Brain microvascular endothelial cell (primary cell): ENCODE results near the gene HNRNPC.

Source experiments
- DNase-seq: peaks from one replicate; pipeline ENCODE4 v3.0.0-alpha.2; 2020
- H3K27ac ChIP-seq: fragments of 250-450 bp; sonication (Bioruptor Pico); 2 replicates; pipeline ENCODE4 v1.5.1; 2020; ENCODE audit warnings: mild to moderate bottlenecking, moderate library complexity
- H3K27me3 ChIP-seq: fragments of 250-450 bp; sonication (Bioruptor Pico); replicated peaks from 2 replicates; pipeline ENCODE4 v1.5.1; 2020; ENCODE audit warnings: mild to moderate bottlenecking
- H3K36me3 ChIP-seq: fragments of 250-450 bp; sonication (Bioruptor Pico); replicated peaks from 2 replicates; pipeline ENCODE4 v1.5.1; 2020; ENCODE audit warnings: mild to moderate bottlenecking
- H3K4me3 ChIP-seq: 2 replicates; pipeline ENCODE4 v1.5.1; 2011; ENCODE audit warnings: low read depth, mild to moderate bottlenecking, control low read depth, low read length, moderate library complexity
- in situ Hi-C: cut with HindIII; loops from 2 replicates; pipeline ENCODE4 v1.10.0; 2017; ENCODE audit warnings: low sequenced_read_pairs, low pct_ligation_motif_present
- TF ChIP-seq, protein P1 (sequence below): IDR thresholded peaks from 2 replicates; pipeline ENCODE4 v1.5.1; 2011; ENCODE audit warnings: low read depth, mild to moderate bottlenecking, moderate library complexity, low read length, control low read depth, inconsistent platforms; ENCODE audit errors: missing control alignments

Gene HNRNPC

GRCh38 chr14:21269252-21270046 is at the start of gene HNRNPC:
HNRNPC (minus strand) TSS chr14:21269442; CDS start chr14:21234193, 35,249 bp downstream.
- TF ChIP-seq, protein P1, sequence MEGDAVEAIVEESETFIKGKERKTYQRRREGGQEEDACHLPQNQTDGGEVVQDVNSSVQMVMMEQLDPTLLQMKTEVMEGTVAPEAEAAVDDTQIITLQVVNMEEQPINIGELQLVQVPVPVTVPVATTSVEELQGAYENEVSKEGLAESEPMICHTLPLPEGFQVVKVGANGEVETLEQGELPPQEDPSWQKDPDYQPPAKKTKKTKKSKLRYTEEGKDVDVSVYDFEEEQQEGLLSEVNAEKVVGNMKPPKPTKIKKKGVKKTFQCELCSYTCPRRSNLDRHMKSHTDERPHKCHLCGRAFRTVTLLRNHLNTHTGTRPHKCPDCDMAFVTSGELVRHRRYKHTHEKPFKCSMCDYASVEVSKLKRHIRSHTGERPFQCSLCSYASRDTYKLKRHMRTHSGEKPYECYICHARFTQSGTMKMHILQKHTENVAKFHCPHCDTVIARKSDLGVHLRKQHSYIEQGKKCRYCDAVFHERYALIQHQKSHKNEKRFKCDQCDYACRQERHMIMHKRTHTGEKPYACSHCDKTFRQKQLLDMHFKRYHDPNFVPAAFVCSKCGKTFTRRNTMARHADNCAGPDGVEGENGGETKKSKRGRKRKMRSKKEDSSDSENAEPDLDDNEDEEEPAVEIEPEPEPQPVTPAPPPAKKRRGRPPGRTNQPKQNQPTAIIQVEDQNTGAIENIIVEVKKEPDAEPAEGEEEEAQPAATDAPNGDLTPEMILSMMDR, result no peak
- H3K4me3 ChIP-seq, result peak within 1 kb of the TSS; percentile 99
- in situ Hi-C loops, result no loop called here
- no peaks in the 10 kb centered on the region for H3K27me3 ChIP-seq
- peak within 1 kb of the TSS; percentile 89 for H3K27ac ChIP-seq
- DNase-seq, result peak; percentile 100
- H3K36me3 ChIP-seq, result peaks cover 28% of the 10 kb centered on the region

- Histone ChIP-seq H3K27ac (no peak overlapping the region), H3K4me3 (no peak overlapping the region), H3K27me3 (no peaks in the 10 kb centered on the region), H3K36me3 (no peaks in the 10 kb centered on the region)
- in situ Hi-C loops, result no loop called here
- DNase-seq, result no peak
- TF ChIP-seq, protein P1, result no peak
These were observed 48.2 kb upstream of the HNRNPC start for GRCh38 chr14:21317398-21317797.

GRCh38 chr14:21313512-21313911 is 44.3 kb upstream of the HNRNPC start:
- DNase-seq, result no peak
- Histone ChIP-seq H3K27ac (no peak overlapping the region), H3K36me3 (no peaks in the 10 kb centered on the region), H3K27me3 (no peaks in the 10 kb centered on the region), H3K4me3 (no peak overlapping the region)
- TF ChIP-seq, protein P1, result no peak
- in situ Hi-C loops, result no loop called here

- TF ChIP-seq, protein P1, result no peak
- in situ Hi-C loops, result no loop called here
- no peak for DNase-seq
- no peak overlapping the region for H3K27ac ChIP-seq
- H3K4me3 ChIP-seq, result no peak overlapping the region
- no peaks in the 10 kb centered on the region for H3K27me3 ChIP-seq
- H3K36me3 ChIP-seq, result no peaks in the 10 kb centered on the region
These were observed 42.4 kb upstream of the HNRNPC start for GRCh38 chr14:21311614-21312013.

- TF ChIP-seq, protein P1, result no peak
- no peak for DNase-seq
- Histone ChIP-seq H3K4me3 (no peak overlapping the region), H3K36me3 (no peaks in the 10 kb centered on the region), H3K27me3 (no peaks in the 10 kb centered on the region), H3K27ac (no peak overlapping the region)
- in situ Hi-C loops, result no loop called here
These were observed 40.7 kb upstream of the HNRNPC start for GRCh38 chr14:21309956-21310355.
